Bronchial epithelial cell (primary cell): Measurements from ENCODE around the gene RANBP10. TPM values are rescaled to one million over a fixed set of nuclear protein-coding genes. Genes with fewer than 3 reads are reported as not detected.

Experiments
- DNase-seq: peaks from one replicate; pipeline ENCODE4 v3.0.0-alpha.2; 2010; ENCODE audit warnings: low read depth
- FAIRE-seq: peaks from 2 replicates; lab custom pipeline; 2011; peaks lifted over from hg19 to GRCh38; lab: Jason Lieb, UNC
- H3K27me3 ChIP-seq: 2 replicates; pipeline ENCODE4 v1.5.1; 2011; ENCODE audit warnings: low read length; ENCODE audit not compliant: control insufficient read depth, insufficient read depth
- H3K36me3 ChIP-seq: 2 replicates; pipeline ENCODE4 v1.5.1; 2011; ENCODE audit warnings: low read length; ENCODE audit not compliant: control insufficient read depth, insufficient read depth
- H3K4me3 ChIP-seq: 2 replicates; pipeline ENCODE4 v1.5.1; 2011; ENCODE audit warnings: mild to moderate bottlenecking, low read depth, low read length, control low read depth
- total RNA-seq: library from RNA; depleted of rRNA; stranded (reverse); fragments of >200 nt; gene quantifications from 2 replicates; pipeline ENCODE4 v1.2.1, GENCODE V29; 2014
- TF ChIP-seq, protein P1 (sequence below): IDR thresholded peaks from 2 replicates; pipeline ENCODE4 v1.5.1; 2011; ENCODE audit warnings: mild to moderate bottlenecking, moderate library complexity, low read length, control low read depth, inconsistent platforms; ENCODE audit not compliant: insufficient read depth, severe bottlenecking

RANBP10 gene
- total RNA-seq, 1 donor from 2014 or later: 2.6 TPM

DNA sequence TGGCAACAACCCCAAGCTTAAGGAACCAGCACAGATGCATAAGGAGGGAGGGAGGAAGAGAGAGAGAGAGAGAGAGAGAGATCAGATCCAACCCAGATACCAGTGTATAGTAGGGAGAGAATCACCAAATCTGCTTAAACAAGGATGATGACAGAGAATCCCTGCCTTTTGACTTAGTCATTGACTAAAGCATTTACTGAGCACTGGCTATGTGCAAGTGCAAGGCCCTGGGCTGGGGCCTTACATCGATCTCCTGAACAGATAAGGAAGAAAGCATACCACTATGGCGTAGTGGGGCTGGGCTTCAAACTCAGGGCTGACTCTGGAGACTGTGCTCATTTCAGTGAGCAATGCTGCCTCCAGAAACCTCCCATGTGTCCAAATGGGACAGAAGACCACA lies 16.2 kb upstream of the RANBP10 start:
- no peaks in the 10 kb centered on the region for H3K27me3 ChIP-seq
- DNase-seq: peak; percentile 7
- FAIRE-seq: no peak

GRCh38 chr16:67820608-67821259 lies 14.4 kb upstream of the RANBP10 start:
- no peak overlapping the region for H3K4me3 ChIP-seq
- FAIRE-seq (no peak), DNase-seq (no peak)
- H3K27me3 ChIP-seq: no peaks in the 10 kb centered on the region
- TF ChIP-seq, protein P1, sequence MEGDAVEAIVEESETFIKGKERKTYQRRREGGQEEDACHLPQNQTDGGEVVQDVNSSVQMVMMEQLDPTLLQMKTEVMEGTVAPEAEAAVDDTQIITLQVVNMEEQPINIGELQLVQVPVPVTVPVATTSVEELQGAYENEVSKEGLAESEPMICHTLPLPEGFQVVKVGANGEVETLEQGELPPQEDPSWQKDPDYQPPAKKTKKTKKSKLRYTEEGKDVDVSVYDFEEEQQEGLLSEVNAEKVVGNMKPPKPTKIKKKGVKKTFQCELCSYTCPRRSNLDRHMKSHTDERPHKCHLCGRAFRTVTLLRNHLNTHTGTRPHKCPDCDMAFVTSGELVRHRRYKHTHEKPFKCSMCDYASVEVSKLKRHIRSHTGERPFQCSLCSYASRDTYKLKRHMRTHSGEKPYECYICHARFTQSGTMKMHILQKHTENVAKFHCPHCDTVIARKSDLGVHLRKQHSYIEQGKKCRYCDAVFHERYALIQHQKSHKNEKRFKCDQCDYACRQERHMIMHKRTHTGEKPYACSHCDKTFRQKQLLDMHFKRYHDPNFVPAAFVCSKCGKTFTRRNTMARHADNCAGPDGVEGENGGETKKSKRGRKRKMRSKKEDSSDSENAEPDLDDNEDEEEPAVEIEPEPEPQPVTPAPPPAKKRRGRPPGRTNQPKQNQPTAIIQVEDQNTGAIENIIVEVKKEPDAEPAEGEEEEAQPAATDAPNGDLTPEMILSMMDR: no peak
- H3K36me3 ChIP-seq: no peaks in the 10 kb centered on the region

More for the DNA sequence above, 16.2 kb upstream of the RANBP10 start:
- peaks cover 3% of the 10 kb centered on the region for H3K36me3 ChIP-seq
- H3K4me3 ChIP-seq: no peak overlapping the region
- TF ChIP-seq, protein P1: no peak

GRCh38 chr16:67814567-67814966 lies 8.2 kb upstream of the RANBP10 start:
- no peak overlapping the region for H3K4me3 ChIP-seq
- FAIRE-seq: no peak
- no peak for DNase-seq
- TF ChIP-seq, protein P1: no peak
- H3K36me3 ChIP-seq: no peaks in the 10 kb centered on the region
- no peaks in the 10 kb centered on the region for H3K27me3 ChIP-seq

DNA sequence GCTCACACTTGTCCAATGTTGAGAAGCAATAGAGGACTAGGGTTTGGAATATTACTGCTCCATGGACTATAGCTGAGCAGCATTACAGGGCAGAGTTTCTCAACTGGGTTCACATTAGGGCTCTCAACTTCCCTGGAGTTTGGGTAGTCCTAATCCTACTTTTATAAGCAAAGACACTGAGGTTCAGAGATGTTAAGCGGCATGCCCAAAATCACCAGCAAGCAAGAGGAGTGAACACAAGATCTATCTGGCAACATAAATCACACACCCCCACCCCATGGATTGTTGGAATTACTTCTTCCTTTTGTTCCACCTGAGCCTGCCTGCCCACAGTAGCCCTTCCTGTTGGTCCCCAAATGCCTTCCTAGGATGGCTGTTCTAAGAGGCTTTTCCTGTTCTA lies 5.5 kb upstream of the RANBP10 start:
- no peaks in the 10 kb centered on the region for H3K36me3 ChIP-seq
- DNase-seq: no peak
- H3K27me3 ChIP-seq: no peaks in the 10 kb centered on the region
- no peak overlapping the region for H3K4me3 ChIP-seq
- FAIRE-seq: no peak
- TF ChIP-seq, protein P1: no peak

DNA sequence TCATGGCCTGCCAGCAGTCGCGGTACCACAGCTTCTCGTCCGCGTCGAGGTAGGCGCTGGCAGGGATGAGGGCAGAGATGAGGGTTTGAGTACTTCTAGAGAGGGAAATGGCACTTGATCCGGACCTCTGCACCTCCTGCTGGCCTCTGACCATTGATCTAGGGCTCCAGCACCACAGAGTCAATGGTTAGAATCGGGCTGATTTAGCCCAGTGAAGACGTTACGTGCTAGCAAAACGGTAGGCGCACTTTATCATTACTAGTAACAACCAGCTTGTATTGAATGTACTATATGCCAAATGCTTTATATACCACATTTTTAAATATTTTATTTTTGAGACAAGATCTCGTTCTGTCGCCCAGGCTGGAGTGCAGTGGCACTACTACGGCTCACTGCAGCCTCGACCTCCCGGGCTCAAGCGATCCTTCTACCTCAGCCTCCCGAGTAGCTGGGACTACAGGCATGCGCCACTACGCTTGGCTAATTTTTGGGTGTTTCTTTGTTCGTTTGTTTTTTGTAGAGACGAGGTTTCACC lies 855 bp upstream of the RANBP10 start:
- no peaks in the 10 kb centered on the region for H3K27me3 ChIP-seq
- peaks cover 4% of the 10 kb centered on the region for H3K36me3 ChIP-seq
- no peak for DNase-seq
- H3K4me3 ChIP-seq: peak overlapping the region; percentile 74
- TF ChIP-seq, protein P1: no peak
- no peak for FAIRE-seq
